Retina (tissue), 1 donor: Measurements from ENCODE around the gene CFAP43.
"Not testable (repeated sequence)": the region's sequence is repeated elsewhere in the genome, so short reads cannot be mapped to it uniquely, and the experiment has no call there.

Experiments used
- DNase-seq: peaks from one replicate; pipeline ENCODE4 v3.0.0-alpha.2; 2016

Gene CFAP43

GRCh38 chr10:104255311-104255981 lies 23.3 kb upstream of the CFAP43 start:
- peak; percentile 65 for DNase-seq

GRCh38 chr10:104254493-104255310 lies 22.5 kb upstream of the CFAP43 start, which contains the start of gene GSTO1:
Gene GSTO1, plus strand, starts transcription at chr10:104254892. Its CDS starts 37 bp downstream, at chr10:104254929.
- peak; percentile 75 for DNase-seq

- DNase-seq = no peak
Measured at GRCh38 chr10:104253606-104254410, 21.6 kb upstream of the CFAP43 start.

- no peak for DNase-seq
Measured at GRCh38 chr10:104253106-104253505, 20.9 kb upstream of the CFAP43 start.

GRCh38 chr10:104252368-104252767 lies 20.2 kb upstream of the CFAP43 start:
- no peak for DNase-seq

GRCh38 chr10:104251443-104251842 lies 19.3 kb upstream of the CFAP43 start:
- no peak for DNase-seq

- no peak for DNase-seq
Measured at GRCh38 chr10:104250371-104250770, 18.2 kb upstream of the CFAP43 start.

- not testable (repeated sequence) for DNase-seq
Measured at GRCh38 chr10:104248931-104249330, 16.8 kb upstream of the CFAP43 start.

GRCh38 chr10:104247513-104248146 lies 15.5 kb upstream of the CFAP43 start:
- DNase-seq = no peak

GRCh38 chr10:104246976-104247375 lies 14.8 kb upstream of the CFAP43 start:
- DNase-seq = no peak

GRCh38 chr10:104245066-104245632 lies 13.0 kb upstream of the CFAP43 start:
- DNase-seq = no peak

GRCh38 chr10:104243512-104243911 lies 11.3 kb upstream of the CFAP43 start:
- no peak for DNase-seq

GRCh38 chr10:104243009-104243408 lies 10.8 kb upstream of the CFAP43 start:
- not testable (repeated sequence) for DNase-seq

GRCh38 chr10:104242545-104242944 lies 10.4 kb upstream of the CFAP43 start:
- no peak for DNase-seq

- DNase-seq = no peak
Measured at GRCh38 chr10:104240078-104240477, 7.9 kb upstream of the CFAP43 start.

- DNase-seq = no peak
Measured at GRCh38 chr10:104235801-104236200, 3.6 kb upstream of the CFAP43 start.

- DNase-seq = no peak
Measured at GRCh38 chr10:104234934-104235333, 2.8 kb upstream of the CFAP43 start.

- no peak for DNase-seq
Measured at GRCh38 chr10:104233817-104234216, 1.7 kb upstream of the CFAP43 start.

- DNase-seq = no peak
Measured at GRCh38 chr10:104232613-104233102, 494 bp upstream of the CFAP43 start.

- DNase-seq = no peak
Measured at GRCh38 chr10:104230490-104230889, 1.7 kb downstream of the CFAP43 start.

- DNase-seq = no peak
Measured at GRCh38 chr10:104223304-104223703, 8.9 kb downstream of the CFAP43 start.

GRCh38 chr10:104220522-104220921 lies 11.6 kb downstream of the CFAP43 start:
- DNase-seq = no peak
